ENCODE results near the gene MCF2L. TPM values are rescaled to one million over a fixed set of nuclear protein-coding genes. Genes with fewer than 3 reads are reported as not detected.

MCF2L gene
- total RNA-seq, 2 experiments from 2014 or later = 13.0 to 13.5 TPM

- CTCF ChIA-PET = no interaction called here
- H3K27ac ChIP-seq (ENCODE audit: low read depth in 1 of 2, low read length in 2 of 2) = no peak overlapping the region
- peaks cover 0 to 4% of the 10 kb centered on the region in 2 experiments for H3K27me3 ChIP-seq (ENCODE audit: control insufficient read depth in 1 of 2, insufficient read depth in 2 of 2, low read length in 2 of 2)
- ATAC-seq (ENCODE audit: poor library complexity) (no peak), DNase-seq (no peak)
- H3K4me3 ChIP-seq (ENCODE audit: low read length) = no peak overlapping the region
- no peaks in the 10 kb centered on the region for H3K4me1 ChIP-seq (ENCODE audit: insufficient read depth, low read length)
- H3K9me3 ChIP-seq (ENCODE audit: control insufficient read depth in 1 of 2, insufficient read depth in 1 of 2, low read length in 2 of 2) = no peaks in the 10 kb centered on the region
- Mint-ChIP-seq H3K9me3 (no peaks in the 10 kb centered on the region), H3K36me3 (ENCODE audit: low read depth) (no peaks in the 10 kb centered on the region), H3K4me1 (ENCODE audit: low read depth) (no peaks in the 10 kb centered on the region), H3K4me3 (no peak overlapping the region), H3K27ac (no peak overlapping the region), H3K27me3 (peaks cover 5% of the 10 kb centered on the region)
- POLR2A ChIA-PET = no interaction called here
- H3K36me3 ChIP-seq (ENCODE audit: insufficient read depth, low read length) = no peaks in the 10 kb centered on the region
- intact Hi-C loops (cut with DNase I, micrococcal nuclease) = no loop called here
- no peak for TF ChIP-seq CTCF (IDR thresholded peaks at IDR 0.05)
Measured at GRCh38 chr13:113121183-113121927, 152.3 kb downstream of the MCF2L start.

GRCh38 chr13:113121928-113122471 is 153.0 kb downstream of the MCF2L start:
- Mint-ChIP-seq H3K4me3 (no peak overlapping the region), H3K27me3 (peaks cover 8% of the 10 kb centered on the region), H3K36me3 (ENCODE audit: low read depth) (no peaks in the 10 kb centered on the region), H3K9me3 (no peaks in the 10 kb centered on the region), H3K4me1 (ENCODE audit: low read depth) (no peaks in the 10 kb centered on the region), H3K27ac (no peak overlapping the region)
- Histone ChIP-seq H3K27ac (ENCODE audit: low read depth in 1 of 2, low read length in 2 of 2) (no peak overlapping the region), H3K9me3 (ENCODE audit: control insufficient read depth in 1 of 2, insufficient read depth in 1 of 2, low read length in 2 of 2) (no peaks in the 10 kb centered on the region), H3K4me1 (ENCODE audit: insufficient read depth, low read length) (no peaks in the 10 kb centered on the region), H3K36me3 (ENCODE audit: insufficient read depth, low read length) (no peaks in the 10 kb centered on the region), H3K4me3 (ENCODE audit: low read length) (no peak overlapping the region), H3K27me3 (ENCODE audit: control insufficient read depth in 1 of 2, insufficient read depth in 2 of 2, low read length in 2 of 2) (peaks cover 0 to 4% of the 10 kb centered on the region in 2 experiments)
- ATAC-seq (ENCODE audit: poor library complexity) (no peak), DNase-seq (no peak)
- CTCF ChIA-PET = no interaction called here
- TF ChIP-seq CTCF (IDR thresholded peaks at IDR 0.05) = no peak
- POLR2A ChIA-PET = no interaction called here
- intact Hi-C loops (cut with DNase I, micrococcal nuclease) = no loop called here

DNA sequence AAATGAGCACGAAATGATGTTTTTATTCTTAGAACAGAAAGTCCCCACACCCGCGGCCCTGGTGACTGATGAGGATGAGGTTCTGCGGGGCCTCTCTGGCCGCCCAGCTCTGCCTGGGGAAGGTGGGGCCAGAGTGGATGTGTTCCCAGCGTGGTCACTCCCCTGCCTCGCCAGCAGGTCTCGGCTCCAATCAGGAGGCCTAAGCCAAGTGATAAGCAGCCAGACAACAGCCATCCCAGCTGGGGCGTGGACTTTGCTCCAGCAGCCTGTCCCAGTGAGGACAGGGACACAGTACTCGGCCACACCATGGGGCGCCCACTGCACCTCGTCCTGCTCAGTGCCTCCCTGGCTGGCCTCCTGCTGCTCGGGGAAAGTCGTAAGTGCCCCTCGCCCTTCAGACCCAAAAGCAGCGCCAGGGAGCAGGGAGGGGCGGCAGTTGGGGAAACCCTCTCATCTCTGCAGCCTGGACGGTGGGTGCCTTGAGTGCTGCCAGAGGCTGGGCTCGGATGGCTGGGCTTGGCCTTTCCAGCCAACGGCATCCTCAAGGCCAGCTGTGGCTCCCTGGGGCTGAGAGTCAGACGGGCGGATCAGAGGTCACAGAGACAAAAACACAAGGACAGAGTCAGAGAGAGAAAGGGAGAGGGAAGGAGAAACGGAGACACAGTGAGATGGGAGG is 153.7 kb downstream of the MCF2L start, which contains the start of gene F10:
F10 (plus strand) TSS at position 250 of the 676 bp plus-strand sequence; CDS start at position 307, 57 bp downstream.
- no peaks in the 10 kb centered on the region for H3K9me3 Mint-ChIP-seq
- no peak within 1 kb of the TSS for H3K27ac Mint-ChIP-seq
- Histone ChIP-seq H3K27me3 (ENCODE audit: control insufficient read depth in 1 of 2, insufficient read depth in 2 of 2, low read length in 2 of 2) (peaks cover 0 to 4% of the 10 kb centered on the region in 2 experiments), H3K36me3 (ENCODE audit: insufficient read depth, low read length) (no peaks in the 10 kb centered on the region), H3K4me1 (ENCODE audit: insufficient read depth, low read length) (no peaks in the 10 kb centered on the region), H3K27ac (ENCODE audit: low read depth in 1 of 2, low read length in 2 of 2) (no peak within 1 kb of the TSS), H3K9me3 (ENCODE audit: control insufficient read depth in 1 of 2, insufficient read depth in 1 of 2, low read length in 2 of 2) (no peaks in the 10 kb centered on the region), H3K4me3 (ENCODE audit: low read length) (no peak within 1 kb of the TSS)
- H3K4me3 Mint-ChIP-seq = no peak within 1 kb of the TSS
- ChIA-PET POLR2A (no interaction called here), CTCF (no interaction called here)
- peaks cover 15% of the 10 kb centered on the region for H3K27me3 Mint-ChIP-seq
- intact Hi-C loops (cut with DNase I, micrococcal nuclease) = no loop called here
- no peaks in the 10 kb centered on the region for H3K36me3 Mint-ChIP-seq (ENCODE audit: low read depth)
- H3K4me1 Mint-ChIP-seq (ENCODE audit: low read depth) = no peaks in the 10 kb centered on the region
- ATAC-seq (ENCODE audit: poor library complexity) (no peak), DNase-seq (no peak)
- no peak for TF ChIP-seq CTCF (IDR thresholded peaks at IDR 0.05)

Data from CD4-positive, alpha-beta T cell (primary cell).